HEK293 (cell line): ENCODE measurements around the gene SLC25A44.
A peak's percentile ranks its signal among the peaks of the same experiment; 100 is the strongest.

Source experiments
- AEBP2 ChIP-seq: fragments of 450-650 bp; formaldehyde crosslinking; IDR thresholded peaks from 2 replicates; pipeline ENCODE4 v1.5.1; 2016; ENCODE audit warnings: missing biosample characterization, missing genetic modification characterization, borderline replicate concordance
- GLI2 ChIP-seq: fragments of 450-650 bp; formaldehyde crosslinking; IDR thresholded peaks from 2 replicates; pipeline ENCODE4; 2017; ENCODE audit warnings: missing biosample characterization, missing genetic modification characterization, low read depth, borderline replicate concordance
- GLIS1 ChIP-seq: fragments of 450-650 bp; formaldehyde crosslinking; IDR thresholded peaks from 2 replicates; pipeline ENCODE4 v1.5.1; 2016; ENCODE audit warnings: missing biosample characterization, missing genetic modification characterization
- HOXA7 ChIP-seq: sonication (generic); formaldehyde crosslinking; IDR thresholded peaks from 2 replicates; pipeline ENCODE4 v1.8.1; 2022; ENCODE audit warnings: missing genetic modification reagents, borderline replicate concordance
- KLF1 ChIP-seq: fragments of 450-650 bp; formaldehyde crosslinking; IDR thresholded peaks from 2 replicates; pipeline ENCODE4 v1.5.1; 2016; ENCODE audit warnings: missing biosample characterization, missing genetic modification characterization
- MEIS1 ChIP-seq: sonication (generic); formaldehyde crosslinking; IDR thresholded peaks from 2 replicates; pipeline ENCODE4 v1.8.1; 2022; ENCODE audit warnings: missing genetic modification reagents, mild to moderate bottlenecking, borderline replicate concordance
- OSR2 ChIP-seq: fragments of 450-650 bp; formaldehyde crosslinking; IDR thresholded peaks from 2 replicates; pipeline ENCODE4 v1.5.1; 2016; ENCODE audit warnings: missing biosample characterization, missing genetic modification characterization
- PRDM10 ChIP-seq: fragments of 450-650 bp; formaldehyde crosslinking; IDR thresholded peaks from 2 replicates; pipeline ENCODE4 v1.5.1; 2016; ENCODE audit warnings: missing biosample characterization, missing genetic modification characterization
- SCRT1 ChIP-seq: fragments of 450-650 bp; formaldehyde crosslinking; IDR thresholded peaks from 2 replicates; pipeline ENCODE4 v1.5.1; 2016; ENCODE audit warnings: missing biosample characterization, missing genetic modification characterization, borderline replicate concordance
- SP2 ChIP-seq: fragments of 450-650 bp; formaldehyde crosslinking; IDR thresholded peaks from 2 replicates; pipeline ENCODE4 v1.5.1; 2016; ENCODE audit warnings: missing biosample characterization, missing genetic modification characterization
- TCF7L2 ChIP-seq: IDR thresholded peaks from 2 replicates; pipeline ENCODE4 v1.6.1; 2011; ENCODE audit warnings: low read depth, mild to moderate bottlenecking, inconsistent platforms, low read length, moderate library complexity, borderline replicate concordance
- ZBTB17 ChIP-seq: fragments of 450-650 bp; formaldehyde crosslinking; IDR thresholded peaks from 2 replicates; pipeline ENCODE4 v1.5.1; 2016; ENCODE audit warnings: missing biosample characterization, missing genetic modification characterization
- ZBTB48 ChIP-seq: fragments of 450-650 bp; formaldehyde crosslinking; IDR thresholded peaks from 2 replicates; pipeline ENCODE4 v1.5.1; 2016; ENCODE audit warnings: missing biosample characterization, missing genetic modification characterization
- ZBTB6 ChIP-seq: fragments of 450-650 bp; formaldehyde crosslinking; IDR thresholded peaks from 2 replicates; pipeline ENCODE4 v1.5.1; 2017; ENCODE audit warnings: missing biosample characterization, missing genetic modification characterization
- ZBTB7A ChIP-seq: fragments of 450-650 bp; formaldehyde crosslinking; IDR thresholded peaks from 2 replicates; pipeline ENCODE4 v1.5.1; 2016; ENCODE audit warnings: low read depth, missing biosample characterization, missing genetic modification characterization
- ZNF140 ChIP-seq: fragments of 450-650 bp; formaldehyde crosslinking; IDR thresholded peaks from 2 replicates; pipeline ENCODE4 v1.5.1; 2016; ENCODE audit warnings: missing biosample characterization, missing genetic modification characterization
- ZNF211 ChIP-seq: fragments of 450-650 bp; formaldehyde crosslinking; IDR thresholded peaks from 2 replicates; pipeline ENCODE4 v1.5.1; 2016; ENCODE audit warnings: low read depth, missing biosample characterization, missing genetic modification characterization
- ZNF23 ChIP-seq: fragments of 450-650 bp; formaldehyde crosslinking; IDR thresholded peaks from 2 replicates; pipeline ENCODE4 v1.5.1; 2016; ENCODE audit warnings: missing biosample characterization, missing genetic modification characterization, borderline replicate concordance
- ZNF311 ChIP-seq: fragments of 450-650 bp; formaldehyde crosslinking; IDR thresholded peaks from 2 replicates; pipeline ENCODE4 v1.5.1; 2017; ENCODE audit warnings: missing biosample characterization, missing genetic modification characterization, borderline replicate concordance
- ZNF366 ChIP-seq: fragments of 450-650 bp; formaldehyde crosslinking; conservative IDR thresholded peaks from 2 replicates; pipeline ENCODE4 v1.5.1; 2016; ENCODE audit warnings: missing biosample characterization, missing genetic modification characterization
- ZNF37A ChIP-seq: fragments of 450-650 bp; IDR thresholded peaks from 2 replicates; pipeline ENCODE4 v1.5.1; 2018; ENCODE audit warnings: missing biosample characterization, missing genetic modification characterization
- ZNF416 ChIP-seq: fragments of 450-650 bp; formaldehyde crosslinking; IDR thresholded peaks from 2 replicates; pipeline ENCODE4 v1.5.1; 2016; ENCODE audit warnings: missing biosample characterization, missing genetic modification characterization
- ZNF433 ChIP-seq: fragments of 450-650 bp; formaldehyde crosslinking; IDR thresholded peaks from 2 replicates; pipeline ENCODE4 v1.5.1; 2016; ENCODE audit warnings: missing biosample characterization, missing genetic modification characterization, low read depth
- ZNF473 ChIP-seq: fragments of 450-650 bp; formaldehyde crosslinking; IDR thresholded peaks from 2 replicates; pipeline ENCODE4 v1.5.1; 2017; ENCODE audit warnings: missing biosample characterization, missing genetic modification characterization
- ZNF510 ChIP-seq: fragments of 450-650 bp; formaldehyde crosslinking; IDR thresholded peaks from 2 replicates; pipeline ENCODE4 v1.5.1; 2018; ENCODE audit warnings: mild to moderate bottlenecking, missing genetic modification characterization, missing biosample characterization; ENCODE audit not compliant: insufficient replicate concordance
- ZNF529 ChIP-seq: fragments of 450-650 bp; formaldehyde crosslinking; IDR thresholded peaks from 2 replicates; pipeline ENCODE4 v1.5.1; 2017; ENCODE audit warnings: missing genetic modification characterization, missing biosample characterization; ENCODE audit not compliant: insufficient replicate concordance
- ZNF544 ChIP-seq: fragments of 450-650 bp; formaldehyde crosslinking; IDR thresholded peaks from 2 replicates; pipeline ENCODE4 v1.5.0; 2017; ENCODE audit warnings: missing biosample characterization, missing genetic modification characterization
- ZNF549 ChIP-seq: fragments of 450-650 bp; IDR thresholded peaks from 2 replicates; pipeline ENCODE4 v1.5.1; 2018; ENCODE audit warnings: missing biosample characterization, missing genetic modification characterization, mild to moderate bottlenecking, inconsistent platforms, moderate library complexity
- ZNF558 ChIP-seq: fragments of 450-650 bp; formaldehyde crosslinking; IDR thresholded peaks from 2 replicates; pipeline ENCODE4 v1.5.1; 2016; ENCODE audit warnings: missing biosample characterization, missing genetic modification characterization
- ZNF596 ChIP-seq: fragments of 450-650 bp; IDR thresholded peaks from 2 replicates; pipeline ENCODE4 v1.5.0; 2018; ENCODE audit warnings: missing biosample characterization, mild to moderate bottlenecking, missing genetic modification characterization, moderate library complexity
- ZNF610 ChIP-seq: fragments of 450-650 bp; formaldehyde crosslinking; IDR thresholded peaks from 2 replicates; pipeline ENCODE4 v1.5.1; 2016; ENCODE audit warnings: missing biosample characterization, missing genetic modification characterization, borderline replicate concordance
- ZNF626 ChIP-seq: fragments of 450-650 bp; sonication (Bioruptor Pico); formaldehyde crosslinking; IDR thresholded peaks from 2 replicates; pipeline ENCODE4 v1.5.1; 2018; ENCODE audit warnings: missing biosample characterization, missing genetic modification characterization, inconsistent platforms
- ZNF677 ChIP-seq: fragments of 450-650 bp; IDR thresholded peaks from 2 replicates; pipeline ENCODE4 v1.5.0; 2018; ENCODE audit warnings: missing biosample characterization, mild to moderate bottlenecking, missing genetic modification characterization, moderate library complexity
- ZNF701 ChIP-seq: fragments of 450-650 bp; formaldehyde crosslinking; IDR thresholded peaks from 2 replicates; pipeline ENCODE4 v1.5.1; 2016; ENCODE audit warnings: missing biosample characterization, missing genetic modification characterization
- ZNF776 ChIP-seq: fragments of 450-650 bp; formaldehyde crosslinking; IDR thresholded peaks from 2 replicates; pipeline ENCODE4 v1.5.0; 2017; ENCODE audit warnings: missing biosample characterization, missing genetic modification characterization, borderline replicate concordance
- ZSCAN23 ChIP-seq: fragments of 450-650 bp; formaldehyde crosslinking; IDR thresholded peaks from 2 replicates; pipeline ENCODE4 v1.5.1; 2016; ENCODE audit warnings: missing biosample characterization, missing genetic modification characterization

Gene SLC25A44

GRCh38 chr1:156193488-156194299 is at the start of gene SLC25A44 (continued):
- no peak for TF ChIP-seq ZNF311 (tag by site-specific recombination)
- TF ChIP-seq ZNF596 (tag by site-specific recombination), result no peak
- TF ChIP-seq ZBTB6 (tag by site-specific recombination), result no peak
- TF ChIP-seq ZNF510 (tag by site-specific recombination), result no peak
- no peak for TF ChIP-seq ZNF701 (tag by site-specific recombination)
- no peak for TF ChIP-seq ZNF366 (tag by site-specific recombination)
- no peak for TF ChIP-seq ZNF677 (tag by site-specific recombination)
- no peak for TF ChIP-seq ZNF776 (tag by site-specific recombination)
- TF ChIP-seq SCRT1 (tag by site-specific recombination), result no peak
- peak; percentile 98 for TF ChIP-seq SP2 (tag by site-specific recombination)
- no peak for TF ChIP-seq ZNF473 (tag by site-specific recombination)
- TF ChIP-seq OSR2 (tag by site-specific recombination), result no peak
- no peak for TF ChIP-seq HOXA7 (CRISPR knock-in tag)
- no peak for TF ChIP-seq ZNF416
- TF ChIP-seq ZBTB48 (tag by site-specific recombination), result no peak
- no peak for TF ChIP-seq ZNF549 (tag by site-specific recombination)
- no peak for TF ChIP-seq GLI2
- no peak for TF ChIP-seq ZBTB7A (tag by site-specific recombination)
- TF ChIP-seq ZBTB17 (tag by site-specific recombination), result peak; percentile 78
- TF ChIP-seq ZNF23 (tag by site-specific recombination), result no peak
- no peak for TF ChIP-seq ZNF544 (tag by site-specific recombination)
- no peak for TF ChIP-seq AEBP2
- no peak for TF ChIP-seq ZNF433 (tag by site-specific recombination)
- TF ChIP-seq PRDM10 (tag by site-specific recombination), result peak; percentile 64
- TF ChIP-seq KLF1 (tag by site-specific recombination), result no peak
- no peak for TF ChIP-seq ZNF558
- TF ChIP-seq ZNF37A (tag by site-specific recombination), result no peak
- TF ChIP-seq MEIS1 (CRISPR knock-in tag), result no peak
- TF ChIP-seq ZSCAN23 (tag by site-specific recombination), result no peak
- TF ChIP-seq TCF7L2, result no peak
- no peak for TF ChIP-seq ZNF626 (tag by site-specific recombination)
- no peak for TF ChIP-seq ZNF140 (tag by site-specific recombination)
- no peak for TF ChIP-seq ZNF610
- TF ChIP-seq ZNF529 (tag by site-specific recombination), result no peak
- TF ChIP-seq ZNF211, result no peak
- TF ChIP-seq GLIS1 (tag by site-specific recombination), result peak; percentile 76
